Activated naive CD8-positive, alpha-beta T cell treated with anti-CD3 and anti-CD28 coated beads, Interleukin-2, amount 10 ng/mL, durations not matched to agents 7 days and 5 days (primary cell): ENCODE measurements around the gene PINLYP. TPM values are rescaled to one million over a fixed set of nuclear protein-coding genes. Genes with fewer than 3 reads are reported as not detected.

ENCODE experiments used
- ATAC-seq: fragments of 150-1000 bp; cut with Tn5 transposase; one replicate; pipeline ENCODE4 v1.10.0; 2021; ENCODE audit warnings: low read depth, moderate library complexity
- POLR2A ChIA-PET: fragments of 350-600 bp; sonication (Branson Sonifier 250); formaldehyde crosslinking; loops from one replicate; lab custom pipeline; 2021; ENCODE audit warnings: antibody characterized with exemption; lab: Charles Lee
- DNase-seq: peaks from one replicate; pipeline ENCODE4 v3.0.0; 2021
- H3K27ac Mint-ChIP-seq: one replicate; pipeline ENCODE4 v1.8.0; 2022; ENCODE audit warnings: mild to moderate bottlenecking, mixed read lengths
- H3K27me3 Mint-ChIP-seq: one replicate; pipeline ENCODE4 v1.8.0; 2022; ENCODE audit warnings: mild to moderate bottlenecking, moderate library complexity, mixed read lengths
- H3K36me3 Mint-ChIP-seq: one replicate; pipeline ENCODE4 v1.8.0; 2021; ENCODE audit warnings: mild to moderate bottlenecking, mixed read lengths
- H3K4me1 Mint-ChIP-seq: one replicate; pipeline ENCODE4 v1.8.0; 2021; ENCODE audit warnings: mixed read lengths
- H3K4me3 Mint-ChIP-seq: one replicate; pipeline ENCODE4 v1.8.0; 2022; ENCODE audit warnings: mild to moderate bottlenecking, moderate library complexity, mixed read lengths
- H3K9me3 Mint-ChIP-seq: one replicate; pipeline ENCODE4 v1.8.0; 2021; ENCODE audit warnings: mixed read lengths
- total RNA-seq, 2 experiments: library from RNA; stranded (reverse); gene quantifications; one replicate each; pipeline ENCODE4 v1.2.3, GENCODE V29; 2021

PINLYP gene
- total RNA-seq, 2 experiments from 2014 or later, result 11.7 to 15.6 TPM

- H3K27me3 Mint-ChIP-seq, result no peaks in the 10 kb centered on the region
- no peaks in the 10 kb centered on the region for H3K9me3 Mint-ChIP-seq
- DNase-seq (no peak), ATAC-seq (no peak)
- H3K27ac Mint-ChIP-seq, result peak overlapping the region; percentile 11
- no peaks in the 10 kb centered on the region for H3K36me3 Mint-ChIP-seq
- H3K4me3 Mint-ChIP-seq, result peak overlapping the region; percentile 53
- POLR2A ChIA-PET, result no interaction called here
- peaks cover 4% of the 10 kb centered on the region for H3K4me1 Mint-ChIP-seq
These were observed 31.1 kb downstream of the PINLYP start for GRCh38 chr19:43606569-43607229.

GRCh38 chr19:43607238-43608205 lies 31.9 kb downstream of the PINLYP start:
- peak overlapping the region; percentile 76 for H3K27ac Mint-ChIP-seq
- ATAC-seq, result peak; percentile 36
- peaks cover 4% of the 10 kb centered on the region for H3K36me3 Mint-ChIP-seq

GRCh38 chr19:43609872-43610271 lies 34.3 kb downstream of the PINLYP start:
- Mint-ChIP-seq H3K4me1 (peaks cover 4% of the 10 kb centered on the region), H3K9me3 (no peaks in the 10 kb centered on the region), H3K27ac (no peak overlapping the region), H3K27me3 (no peaks in the 10 kb centered on the region), H3K36me3 (peaks cover 6% of the 10 kb centered on the region), H3K4me3 (no peak overlapping the region)
- no peak for DNase-seq
- ATAC-seq, result no peak
- POLR2A ChIA-PET, result interaction anchor here (0.6 to 0.7 kb wide), 2 partner anchors 18 to 24 kb away, joined by 3 to 6 read pairs; no protein-coding TSS in a partner anchor

More at GRCh38 chr19:43607238-43608205, 31.9 kb downstream of the PINLYP start:
- Mint-ChIP-seq H3K4me1 (peaks cover 4% of the 10 kb centered on the region), H3K27me3 (no peaks in the 10 kb centered on the region), H3K4me3 (peak overlapping the region; percentile 53), H3K9me3 (no peaks in the 10 kb centered on the region)
- POLR2A ChIA-PET, result no interaction called here
- DNase-seq, result no peak

- no peaks in the 10 kb centered on the region for H3K27me3 Mint-ChIP-seq
These were observed 34.9 kb downstream of the PINLYP start for GRCh38 chr19:43610493-43610892.

GRCh38 chr19:43611788-43612187 lies 36.2 kb downstream of the PINLYP start, which contains the start of gene SRRM5:
Gene SRRM5, plus strand, starts transcription at chr19:43612088. Its CDS starts 34 bp downstream, at chr19:43612122.
- H3K9me3 Mint-ChIP-seq, result no peaks in the 10 kb centered on the region
- ATAC-seq (no peak), DNase-seq (no peak)
- no peak within 1 kb of the TSS for H3K4me3 Mint-ChIP-seq
- H3K27ac Mint-ChIP-seq, result no peak within 1 kb of the TSS
- peaks cover 7% of the 10 kb centered on the region for H3K4me1 Mint-ChIP-seq
- H3K27me3 Mint-ChIP-seq, result no peaks in the 10 kb centered on the region
- POLR2A ChIA-PET, result no interaction called here
- peaks cover 6% of the 10 kb centered on the region for H3K36me3 Mint-ChIP-seq

More at GRCh38 chr19:43610493-43610892, 34.9 kb downstream of the PINLYP start:
- Mint-ChIP-seq H3K9me3 (no peaks in the 10 kb centered on the region), H3K4me3 (no peak overlapping the region), H3K27ac (peak overlapping the region; percentile 31), H3K36me3 (peaks cover 6% of the 10 kb centered on the region), H3K4me1 (peaks cover 4% of the 10 kb centered on the region)
- no peak for DNase-seq
- POLR2A ChIA-PET, result no interaction called here
- ATAC-seq, result no peak

GRCh38 chr19:43612374-43612773 lies 36.8 kb downstream of the PINLYP start:
- no peaks in the 10 kb centered on the region for H3K27me3 Mint-ChIP-seq
- no peak overlapping the region for H3K27ac Mint-ChIP-seq
- H3K36me3 Mint-ChIP-seq, result peaks cover 6% of the 10 kb centered on the region
- ATAC-seq, result no peak
- DNase-seq, result no peak
- no peak overlapping the region for H3K4me3 Mint-ChIP-seq
- POLR2A ChIA-PET, result no interaction called here
- H3K9me3 Mint-ChIP-seq, result no peaks in the 10 kb centered on the region
- H3K4me1 Mint-ChIP-seq, result peaks cover 4% of the 10 kb centered on the region

- peak overlapping the region; percentile 13 for H3K27ac Mint-ChIP-seq
- H3K9me3 Mint-ChIP-seq, result no peaks in the 10 kb centered on the region
- H3K4me3 Mint-ChIP-seq, result no peak overlapping the region
- no peaks in the 10 kb centered on the region for H3K27me3 Mint-ChIP-seq
- POLR2A ChIA-PET, result no interaction called here
- H3K36me3 Mint-ChIP-seq, result peaks cover 9% of the 10 kb centered on the region
- peaks cover 12% of the 10 kb centered on the region for H3K4me1 Mint-ChIP-seq
- no peak for ATAC-seq
- no peak for DNase-seq
These were observed 40.7 kb downstream of the PINLYP start for GRCh38 chr19:43616306-43616705.

- Mint-ChIP-seq H3K9me3 (no peaks in the 10 kb centered on the region), H3K4me3 (no peak overlapping the region), H3K27me3 (no peaks in the 10 kb centered on the region), H3K4me1 (peaks cover 14% of the 10 kb centered on the region), H3K36me3 (peaks cover 7% of the 10 kb centered on the region), H3K27ac (no peak overlapping the region)
- ATAC-seq, result no peak
- POLR2A ChIA-PET, result no interaction called here
- DNase-seq, result no peak
These were observed 41.4 kb downstream of the PINLYP start for GRCh38 chr19:43616954-43617353.

GRCh38 chr19:43618921-43619261 lies 43.3 kb downstream of the PINLYP start:
- no peak for DNase-seq

GRCh38 chr19:43619262-43620060 lies 43.9 kb downstream of the PINLYP start, which contains the start of gene ZNF428:
Gene ZNF428, minus strand, starts transcription at chr19:43619629. Its CDS starts 5,325 bp downstream, at chr19:43614304.
- H3K4me1 Mint-ChIP-seq, result peaks cover 14% of the 10 kb centered on the region
- POLR2A ChIA-PET, result interaction anchor here (1.4 kb wide), 1 partner anchor 23 kb away, joined by 6 read pairs; the partner anchor contains the start of genes IRGQ and ZNF576

More at GRCh38 chr19:43618921-43619261, 43.3 kb downstream of the PINLYP start:
- ATAC-seq, result peak; percentile 55
- Mint-ChIP-seq H3K9me3 (no peaks in the 10 kb centered on the region), H3K36me3 (peaks cover 2% of the 10 kb centered on the region), H3K4me1 (peaks cover 14% of the 10 kb centered on the region), H3K27ac (peak overlapping the region; percentile 97), H3K4me3 (peak overlapping the region; percentile 93), H3K27me3 (no peaks in the 10 kb centered on the region)
- POLR2A ChIA-PET, result interaction anchor here (1.0 to 1.4 kb wide), 2 partner anchors 23 kb away, joined by 6 to 9 read pairs; partner anchors contain the start of genes IRGQ and ZNF576

GRCh38 chr19:43620061-43621001 lies 44.7 kb downstream of the PINLYP start:
- DNase-seq (peak; percentile 84), ATAC-seq (no peak)
- Mint-ChIP-seq H3K27ac (peak overlapping the region; percentile 97), H3K27me3 (no peaks in the 10 kb centered on the region), H3K4me3 (peak overlapping the region; percentile 93), H3K9me3 (no peaks in the 10 kb centered on the region), H3K36me3 (peaks cover 2% of the 10 kb centered on the region), H3K4me1 (peaks cover 19% of the 10 kb centered on the region)
- POLR2A ChIA-PET, result interaction anchor here (0.6 to 1.4 kb wide), 3 partner anchors 17 to 40 kb away, joined by 3 to 6 read pairs (median 3); partner anchors contain the start of genes IRGQ and ZNF576

More at GRCh38 chr19:43619262-43620060, 43.9 kb downstream of the PINLYP start, which contains the start of gene ZNF428:
- no peaks in the 10 kb centered on the region for H3K9me3 Mint-ChIP-seq
- peak within 1 kb of the TSS; percentile 97 for H3K27ac Mint-ChIP-seq
- peak within 1 kb of the TSS; percentile 93 for H3K4me3 Mint-ChIP-seq
- no peaks in the 10 kb centered on the region for H3K27me3 Mint-ChIP-seq
- DNase-seq (peak; percentile 89), ATAC-seq (peak; percentile 84)
- H3K36me3 Mint-ChIP-seq, result peaks cover 2% of the 10 kb centered on the region
